ENCODE data around the gene CXCL1. TPM values are rescaled to one million over a fixed set of nuclear protein-coding genes. Genes with fewer than 3 reads are reported as not detected.

Gene CXCL1
- total and polyA plus RNA-seq, 2 donors (not counting 3 experiments of a cell fraction or from before 2014, with no cell fraction given), result 20.0 to 26.7 TPM

GRCh38 chr4:73895201-73896175 lies 26.3 kb downstream of the CXCL1 start:
- no peaks in the 10 kb centered on the region for H3K36me3 ChIP-seq (ENCODE audit: control insufficient read depth in 2 of 2, extremely low read depth in 1 of 2, insufficient read depth in 2 of 2, low read length in 2 of 2)
- no peak overlapping the region for H3K4me2 ChIP-seq (ENCODE audit: insufficient read depth, low read length)
- no peaks in the 10 kb centered on the region for H4K20me1 ChIP-seq (replicated peaks; ENCODE audit: control insufficient read depth, extremely low read depth, insufficient read depth, low read length)
- BruUV-seq (replicated peaks), result no TSS peak
- no peak overlapping the region for H2AFZ ChIP-seq (ENCODE audit: low read depth, low read length)
- CTCF ChIA-PET, result no interaction called here
- no peak overlapping the region for H3K4me3 ChIP-seq (replicated peaks in 1 of 3; ENCODE audit: insufficient read depth in 1 of 3, low read depth in 1 of 3, low read length in 3 of 3)
- no peaks in the 10 kb centered on the region for H3K9me3 ChIP-seq (replicated peaks; ENCODE audit: control insufficient read depth, insufficient read depth, low read length)
- POLR2A ChIA-PET, result no interaction called here
- intact Hi-C loops (cut with micrococcal nuclease), result no loop called here
- no peak for TF ChIP-seq JUN (IDR thresholded peaks at IDR 0.05; ENCODE audit: borderline replicate concordance, insufficient read depth, insufficient read length, low read depth)
- TF ChIP-seq MAX (IDR thresholded peaks at IDR 0.05; ENCODE audit: insufficient read depth, insufficient read length), result no peak
- no peak for TF ChIP-seq MYC (IDR thresholded peaks at IDR 0.05; ENCODE audit: low read depth, low read length)
- FAIRE-seq, result no peak
- no peaks in the 10 kb centered on the region for H3K79me2 ChIP-seq (ENCODE audit: control insufficient read depth, insufficient read depth, low read length)
- no peaks in the 10 kb centered on the region for H3K27me3 ChIP-seq (ENCODE audit: control insufficient read depth in 2 of 2, insufficient read depth in 2 of 2, low read length in 2 of 2)
- H3K9ac ChIP-seq (replicated peaks; ENCODE audit: extremely low read depth, insufficient read depth, low read length), result no peak overlapping the region
- no peaks in the 10 kb centered on the region for H3K9me1 ChIP-seq (replicated peaks; ENCODE audit: control insufficient read depth, extremely low read depth, insufficient read depth, low read length)
- no peak overlapping the region for H3K27ac ChIP-seq (ENCODE audit: insufficient read depth, low read depth, low read length)
- no peaks in the 10 kb centered on the region for H3K4me1 ChIP-seq (ENCODE audit: control insufficient read depth, extremely low read depth, insufficient read depth, low read length)
- dilution Hi-C loops (cut with MboI; ENCODE audit: extremely low pct_ligation_motif_present, low sequenced_read_pairs), result no loop called here
- no peak for DNase-seq (ENCODE audit: low read depth, low spot score)

DNA sequence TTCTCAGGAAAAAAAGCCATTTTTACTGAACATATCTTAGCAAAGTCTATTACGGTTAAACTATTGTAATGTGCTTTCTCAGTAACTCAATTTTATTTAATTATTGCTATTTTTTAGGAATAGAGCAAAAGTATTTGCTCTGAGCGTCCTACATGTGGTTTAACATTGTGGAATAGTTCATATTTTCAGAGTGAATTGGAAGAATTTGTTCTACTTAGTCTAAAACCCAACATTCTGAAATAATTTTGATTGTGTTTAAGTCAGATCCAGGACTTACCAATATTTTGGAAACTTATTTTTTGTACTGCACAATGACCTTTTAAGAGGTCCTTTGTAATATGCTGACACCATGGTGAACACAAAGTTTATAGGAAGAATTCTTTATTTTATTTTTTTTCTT lies 27.2 kb downstream of the CXCL1 start:
- FAIRE-seq (no peak), DNase-seq (ENCODE audit: low read depth, low spot score) (no peak)
- dilution Hi-C loops (cut with MboI; ENCODE audit: extremely low pct_ligation_motif_present, low sequenced_read_pairs), result no loop called here
- no peak overlapping the region for H3K9ac ChIP-seq (replicated peaks; ENCODE audit: extremely low read depth, insufficient read depth, low read length)
- no TSS peak for BruUV-seq (replicated peaks)
- H3K9me1 ChIP-seq (replicated peaks; ENCODE audit: control insufficient read depth, extremely low read depth, insufficient read depth, low read length), result no peaks in the 10 kb centered on the region
- no peaks in the 10 kb centered on the region for H3K9me3 ChIP-seq (replicated peaks; ENCODE audit: control insufficient read depth, insufficient read depth, low read length)
- H3K79me2 ChIP-seq (ENCODE audit: control insufficient read depth, insufficient read depth, low read length), result no peaks in the 10 kb centered on the region
- ChIA-PET POLR2A (no interaction called here), CTCF (interaction anchor here (1.5 kb wide), 1 partner anchor 12 kb away, joined by 4 read pairs; no protein-coding TSS in a partner anchor)
- no peak overlapping the region for H3K4me3 ChIP-seq (replicated peaks in 1 of 3; ENCODE audit: insufficient read depth in 1 of 3, low read depth in 1 of 3, low read length in 3 of 3)
- intact Hi-C loops (cut with micrococcal nuclease), result no loop called here
- no peaks in the 10 kb centered on the region for H3K27me3 ChIP-seq (ENCODE audit: control insufficient read depth in 2 of 2, insufficient read depth in 2 of 2, low read length in 2 of 2)
- no peaks in the 10 kb centered on the region for H3K4me1 ChIP-seq (ENCODE audit: control insufficient read depth, extremely low read depth, insufficient read depth, low read length)
- H4K20me1 ChIP-seq (replicated peaks; ENCODE audit: control insufficient read depth, extremely low read depth, insufficient read depth, low read length), result no peaks in the 10 kb centered on the region
- H3K4me2 ChIP-seq (ENCODE audit: insufficient read depth, low read length), result no peak overlapping the region
- H3K27ac ChIP-seq (ENCODE audit: insufficient read depth, low read depth, low read length), result no peak overlapping the region
- no peak overlapping the region for H2AFZ ChIP-seq (ENCODE audit: low read depth, low read length)
- H3K36me3 ChIP-seq (ENCODE audit: control insufficient read depth in 2 of 2, extremely low read depth in 1 of 2, insufficient read depth in 2 of 2, low read length in 2 of 2), result no peaks in the 10 kb centered on the region
- TF ChIP-seq MAX (IDR thresholded peaks at IDR 0.05; ENCODE audit: insufficient read depth, insufficient read length) (no peak), POLR2A (IDR thresholded peaks at IDR 0.05; ENCODE audit: low read depth, low read length) (no peak), MYC (IDR thresholded peaks at IDR 0.05; ENCODE audit: low read depth, low read length) (no peak), FOS (IDR thresholded peaks at IDR 0.05; ENCODE audit: borderline replicate concordance, insufficient read depth, low read length) (no peak), POLR2AphosphoS5 (IDR thresholded peaks at IDR 0.05; ENCODE audit: insufficient read depth, low read depth, low read length) (no peak), JUN (IDR thresholded peaks at IDR 0.05; ENCODE audit: borderline replicate concordance, insufficient read depth, insufficient read length, low read depth) (no peak), GATA2 (IDR thresholded peaks at IDR 0.05; ENCODE audit: insufficient read depth, insufficient read length, low read depth, low read length) (no peak), EZH2 (IDR thresholded peaks at IDR 0.05; ENCODE audit: borderline replicate concordance, low read depth, low read length, severe bottlenecking) (no peak), CTCF (IDR thresholded peaks at IDR 0.05; ENCODE audit: extremely low read depth in 1 of 2, insufficient read depth in 1 of 2, low read depth in 1 of 2, low read length in 2 of 2) (no peak)
